Neuronal stem cell (in vitro differentiated cells): ENCODE results near the gene OR5B21.

ENCODE experiments used
- DNase-seq: peaks from one replicate; pipeline ENCODE4 v3.0.0-alpha.2; 2013; ENCODE audit warnings: low spot score
- H2AFZ ChIP-seq: one replicate; pipeline ENCODE4 v1.6.1; 2013; ENCODE audit warnings: mild to moderate bottlenecking, low read length, inconsistent platforms
- H2AK5ac ChIP-seq: 2 replicates; pipeline ENCODE4 v1.6.1; 2013; ENCODE audit warnings: low read depth, mild to moderate bottlenecking, inconsistent platforms, low read length, moderate library complexity, mixed read lengths
- H2BK120ac ChIP-seq: 2 replicates; pipeline ENCODE4 v1.6.1; 2013; ENCODE audit warnings: low read depth, mild to moderate bottlenecking, inconsistent platforms, low read length, moderate library complexity, mixed read lengths
- H2BK12ac ChIP-seq: one replicate; pipeline ENCODE4 v1.6.1; 2013; ENCODE audit warnings: low read length, inconsistent platforms
- H2BK15ac ChIP-seq: 2 replicates; pipeline ENCODE4 v1.6.1; 2013; ENCODE audit warnings: mild to moderate bottlenecking, low read length, inconsistent platforms, mixed read lengths
- H2BK5ac ChIP-seq: one replicate; pipeline ENCODE4 v1.6.1; 2013; ENCODE audit warnings: inconsistent platforms, mild to moderate bottlenecking, low read length, moderate library complexity
- H3K14ac ChIP-seq: one replicate; pipeline ENCODE4 v1.6.1; 2013; ENCODE audit warnings: low read length, inconsistent platforms
- H3K18ac ChIP-seq: 2 replicates; pipeline ENCODE4 v1.6.1; 2013; ENCODE audit warnings: low read length, inconsistent platforms
- H3K23ac ChIP-seq: 2 replicates; pipeline ENCODE4 v1.6.1; 2013; ENCODE audit warnings: low read depth, mild to moderate bottlenecking, mixed read lengths, low read length, inconsistent platforms; ENCODE audit not compliant: poor library complexity
- H3K27ac ChIP-seq: replicated peaks from 3 replicates; pipeline ENCODE4 v1.5.1; 2013; ENCODE audit warnings: low read length, inconsistent platforms
- H3K27me3 ChIP-seq, 3 experiments: 2 replicates each; pipeline ENCODE4 v1.6.1; 2013; ENCODE audit warnings: low read length in 3 of 3, mild to moderate bottlenecking in 2 of 3, inconsistent platforms in 1 of 3, low read depth in 1 of 3, mixed read lengths in 1 of 3, moderate library complexity in 1 of 3; ENCODE audit not compliant: control insufficient read depth in 3 of 3, insufficient read depth in 3 of 3
- H3K36me3 ChIP-seq, 2 donors: replicated peaks in 1 of 2; 2 replicates each; pipeline ENCODE4 v1.6.1; 2013; ENCODE audit warnings: low read length in 2 of 2; ENCODE audit not compliant: control insufficient read depth in 2 of 2, insufficient read depth in 2 of 2
- H3K4ac ChIP-seq: 2 replicates; pipeline ENCODE4 v1.6.1; 2013; ENCODE audit warnings: inconsistent platforms, mild to moderate bottlenecking, low read length, moderate library complexity
- H3K4me1 ChIP-seq, 2 donors: 1 replicate in 1 of 2; 2 replicates in 1 of 2; pipeline ENCODE4 v1.6.1; 2013; ENCODE audit warnings: low read length in 2 of 2, low read depth in 1 of 2; ENCODE audit not compliant: control insufficient read depth in 2 of 2, insufficient read depth in 1 of 2
- H3K4me2 ChIP-seq: one replicate; pipeline ENCODE4 v1.6.1; 2013; ENCODE audit warnings: mild to moderate bottlenecking, low read length, inconsistent platforms; ENCODE audit not compliant: insufficient read depth, poor library complexity, severe bottlenecking
- H3K4me3 ChIP-seq, 2 donors: 2 replicates each; pipeline ENCODE4 v1.5.1; 2013; ENCODE audit warnings: low read length in 2 of 2, mild to moderate bottlenecking in 2 of 2, inconsistent platforms in 1 of 2, moderate library complexity in 1 of 2
- H3K79me1 ChIP-seq: one replicate; pipeline ENCODE4 v1.6.1; 2013; ENCODE audit warnings: low read depth, mild to moderate bottlenecking, inconsistent platforms, low read length, moderate library complexity
- H3K9ac ChIP-seq: one replicate; pipeline ENCODE4 v1.6.1; 2013; ENCODE audit warnings: mild to moderate bottlenecking, low read depth, low read length, inconsistent platforms; ENCODE audit not compliant: poor library complexity
- H3K9me3 ChIP-seq, 2 donors: replicated peaks in 1 of 2; 2 replicates each; pipeline versions ENCODE3 to v1.6.1; 2013; ENCODE audit warnings: low read length in 2 of 2, mild to moderate bottlenecking in 2 of 2, inconsistent platforms in 1 of 2, low read depth in 1 of 2, mixed read lengths in 1 of 2, moderate library complexity in 1 of 2; ENCODE audit not compliant: control insufficient read depth in 2 of 2, insufficient read depth in 1 of 2
- H4K8ac ChIP-seq: one replicate; pipeline ENCODE4 v1.6.1; 2013; ENCODE audit warnings: low read depth, mild to moderate bottlenecking, inconsistent platforms, low read length, moderate library complexity
- H4K91ac ChIP-seq: one replicate; pipeline ENCODE4 v1.6.1; 2013; ENCODE audit warnings: low read length, low read depth, mild to moderate bottlenecking, inconsistent platforms; ENCODE audit not compliant: poor library complexity
- WGBS, 2 donors: extraction: QIAGEN DNeasy Blood & Tissue Kit; methylation state at CpG; one replicate each; pipeline ENCODE4 v1.1.7; 2013; ENCODE audit warnings: missing lambda C conversion rate in 2 of 2, mixed read lengths in 1 of 2; ENCODE audit not compliant: insufficient read length in 2 of 2, insufficient replicate concordance in 1 of 2; ENCODE audit errors: extremely low coverage in 2 of 2; 5-methylcytosine and 5-hydroxymethylcytosine counted together

OR5B21 gene

DNA sequence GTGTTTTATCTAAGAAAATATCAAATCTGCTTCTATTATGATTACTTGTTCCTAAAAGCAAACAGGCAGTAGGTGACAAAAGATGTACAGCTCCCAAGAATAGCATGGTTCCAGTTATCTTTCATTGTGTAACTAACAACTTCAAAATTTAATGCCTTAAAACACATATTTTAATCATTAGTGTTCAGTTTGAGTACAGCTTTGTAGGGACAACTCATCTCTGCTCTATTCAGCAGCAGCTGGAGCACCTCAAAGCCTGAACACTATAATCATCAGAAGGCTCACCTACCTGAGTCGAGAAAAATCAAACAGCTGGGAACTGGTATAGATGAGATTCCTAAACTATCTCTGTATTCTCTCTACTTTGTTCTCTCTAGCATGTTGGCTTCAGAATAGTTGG lies 41.6 kb downstream of the OR5B21 start:
- H4K91ac ChIP-seq: no peak overlapping the region
- WGBS, 2 donors: no CpG with 5 or more reads among the region's 1 CpG

DNA sequence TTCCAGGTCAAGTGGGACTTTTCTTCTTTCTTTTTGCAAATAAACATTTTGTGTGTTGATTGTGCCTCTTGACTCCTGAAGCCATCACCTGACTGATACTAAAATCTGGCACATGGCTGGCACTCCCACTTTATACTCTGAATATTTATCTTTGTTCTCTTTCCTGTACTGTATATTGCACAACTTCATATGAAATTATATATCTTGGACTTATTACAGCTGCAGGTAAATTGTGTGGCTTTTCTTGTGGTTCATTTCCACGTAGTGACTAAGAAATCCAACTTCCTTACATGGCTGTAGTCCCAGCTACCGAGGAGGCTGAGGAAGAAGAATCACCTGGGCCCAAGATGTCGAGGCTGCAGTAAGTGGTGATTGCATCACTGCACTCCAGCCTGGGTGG lies 42.2 kb downstream of the OR5B21 start:
- no peak overlapping the region for H3K14ac ChIP-seq
- no peaks in the 10 kb centered on the region for H3K27me3 ChIP-seq
- H3K79me1 ChIP-seq: no peaks in the 10 kb centered on the region
- H3K27ac ChIP-seq: no peak overlapping the region
- H2BK15ac ChIP-seq: no peak overlapping the region
- no peak overlapping the region for H3K4ac ChIP-seq
- no peak overlapping the region for H2BK12ac ChIP-seq
- DNase-seq: no peak
- H3K4me2 ChIP-seq: no peak overlapping the region
- H3K23ac ChIP-seq: no peak overlapping the region
- H3K4me1 ChIP-seq: no peaks in the 10 kb centered on the region
- H4K91ac ChIP-seq: no peak overlapping the region
- no peak overlapping the region for H3K9ac ChIP-seq
- H2AFZ ChIP-seq: no peak overlapping the region
- no peak overlapping the region for H2AK5ac ChIP-seq
- no peak overlapping the region for H2BK120ac ChIP-seq
- no peak overlapping the region for H3K4me3 ChIP-seq
- H2BK5ac ChIP-seq: no peak overlapping the region
- WGBS, 2 donors: no CpG with 5 or more reads among the region's 3 CpGs
- no peak overlapping the region for H4K8ac ChIP-seq
- H3K18ac ChIP-seq: no peak overlapping the region
- no peaks in the 10 kb centered on the region for H3K36me3 ChIP-seq
- H3K9me3 ChIP-seq: no peaks in the 10 kb centered on the region

More for the DNA sequence above, 41.6 kb downstream of the OR5B21 start:
- Histone ChIP-seq H3K4me2 (no peak overlapping the region), H2BK15ac (no peak overlapping the region), H3K9me3 (no peaks in the 10 kb centered on the region), H3K18ac (no peak overlapping the region), H4K8ac (no peak overlapping the region), H3K4me1 (no peaks in the 10 kb centered on the region), H3K36me3 (no peaks in the 10 kb centered on the region), H3K27ac (no peak overlapping the region), H3K9ac (no peak overlapping the region), H3K4ac (no peak overlapping the region), H2BK12ac (no peak overlapping the region), H3K79me1 (no peaks in the 10 kb centered on the region), H3K14ac (no peak overlapping the region), H2AFZ (no peak overlapping the region), H2BK120ac (no peak overlapping the region), H3K4me3 (no peak overlapping the region), H2AK5ac (no peak overlapping the region), H3K23ac (no peak overlapping the region), H2BK5ac (no peak overlapping the region), H3K27me3 (no peaks in the 10 kb centered on the region)
- DNase-seq: no peak
